ENCODE measurements around the gene CCDC85B.

DNA sequence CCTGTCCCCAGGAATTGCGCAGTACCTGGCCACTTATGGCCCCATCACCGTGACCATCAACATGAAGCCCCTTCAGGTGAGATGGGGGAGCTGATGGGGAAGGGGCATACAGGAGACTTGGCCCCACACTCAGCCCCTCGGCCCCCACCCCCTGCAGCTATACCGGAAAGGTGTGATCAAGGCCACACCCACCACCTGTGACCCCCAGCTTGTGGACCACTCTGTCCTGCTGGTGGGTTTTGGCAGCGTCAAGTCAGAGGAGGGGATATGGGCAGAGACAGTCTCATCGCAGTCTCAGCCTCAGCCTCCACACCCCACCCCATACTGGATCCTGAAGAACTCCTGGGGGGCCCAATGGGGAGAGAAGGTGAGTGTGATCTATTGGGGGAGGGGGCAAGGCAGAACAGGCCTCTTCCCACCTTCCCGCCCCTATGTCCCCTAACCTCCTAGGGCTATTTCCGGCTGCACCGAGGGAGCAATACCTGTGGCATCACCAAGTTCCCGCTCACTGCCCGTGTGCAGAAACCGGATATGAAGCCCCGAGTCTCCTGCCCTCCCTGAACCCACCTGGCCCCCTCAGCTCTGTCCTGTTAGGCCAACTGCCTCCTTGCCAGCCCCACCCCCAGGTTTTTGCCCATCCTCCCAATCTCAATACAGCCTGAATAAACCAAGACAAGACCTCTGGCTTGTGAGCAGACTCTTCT is 7.3 kb upstream of the CCDC85B start:
- TF ChIP-seq SUZ12 (IDR thresholded peaks at IDR 0.05; ENCODE audit: extremely low read depth, insufficient read depth, insufficient read length) (no peak), ZNF274 (IDR thresholded peaks at IDR 0.05; ENCODE audit: low read depth, low read length) (no peak), YY1 (IDR thresholded peaks at IDR 0.05; ENCODE audit: insufficient read depth, insufficient read length) (no peak)
